Measurements from ENCODE around the gene AP3D1. TPM values are rescaled to one million over a fixed set of nuclear protein-coding genes. Genes with fewer than 3 reads are reported as not detected.

AP3D1 gene
- total RNA-seq, 4 donors from 2014 or later, result 101 to 189 (median 152) TPM

- in situ Hi-C loops (cut with MboI; ENCODE audit: low pct_ligation_motif_present in 1 of 4, low pct_unique_long_range_greater_than_20kb in 1 of 4, low sequenced_read_pairs in 3 of 4), result loop anchor here in 1 of 4 donors (25.0 kb wide), 1 partner anchor 98 kb away; the partner anchor contains the start of gene JSRP1
- H3K27ac ChIP-seq, result peak overlapping the region; percentile 92 to 99 (median 98)
- intact Hi-C loops (cut with DNase I; ENCODE audit: low total_unique reads), result loop anchor here (5.0 kb wide), 1 partner anchor 108 kb away; no protein-coding TSS in a partner anchor
- TF ChIP-seq POLR2AphosphoS5 (IDR thresholded peaks at IDR 0.05) (no peak), CTCF (IDR thresholded peaks at IDR 0.05) (no peak), POLR2A (IDR thresholded peaks at IDR 0.05) (no peak), EP300 (IDR thresholded peaks at IDR 0.05; ENCODE audit: low read depth) (no peak)
- no peaks in the 10 kb centered on the region for H3K9me3 ChIP-seq
- no peaks in the 10 kb centered on the region for H3K36me3 ChIP-seq
- H3K27me3 ChIP-seq, result no peaks in the 10 kb centered on the region
- DNase-seq, result no peak
- H3K4me1 ChIP-seq, result peaks cover 32 to 52% (median 46%) of the 10 kb centered on the region in 4 donors
- 0 to 1% methylated on average over 11 to 47 of the region's 95 CpGs for WGBS, 2 donors (ENCODE audit: low coverage in 1 of 2)
- peak overlapping the region; percentile 72 to 100 (median 91) for H3K4me3 ChIP-seq
Observed at GRCh38 chr19:2164020-2164998, 12.9 kb upstream of the AP3D1 start.

GRCh38 chr19:2160379-2160778, 9.0 kb upstream of the AP3D1 start:
- no peak overlapping the region for H3K27ac ChIP-seq
- intact Hi-C loops (cut with DNase I; ENCODE audit: low total_unique reads), result loop anchor here (5.0 kb wide), 1 partner anchor 112 kb away; no protein-coding TSS in a partner anchor

GRCh38 chr19:2157452-2157851, 6.1 kb upstream of the AP3D1 start:
- no peak overlapping the region for H3K27ac ChIP-seq
- WGBS, 2 donors (ENCODE audit: low coverage in 1 of 2), result 61 to 72% methylated on average over 2 of the region's 2 CpGs
- H3K4me3 ChIP-seq, result no peak overlapping the region
- no peaks in the 10 kb centered on the region for H3K27me3 ChIP-seq
- in situ Hi-C loops (cut with MboI; ENCODE audit: low pct_ligation_motif_present in 1 of 4, low pct_unique_long_range_greater_than_20kb in 1 of 4, low sequenced_read_pairs in 3 of 4), result loop anchor here in 1 of 4 donors (25.0 kb wide), 1 partner anchor 105 kb away; the partner anchor contains the start of gene JSRP1
- intact Hi-C loops (cut with DNase I; ENCODE audit: low total_unique reads), result loop anchor here (5.0 to 10.0 kb wide), 2 partner anchors 65 to 167 kb away; partner anchors contain the start of genes LSM7 and SPPL2B
- H3K36me3 ChIP-seq, result no peaks in the 10 kb centered on the region
- H3K4me1 ChIP-seq, result peaks cover 0 to 18% (median 9%) of the 10 kb centered on the region in 4 donors
- DNase-seq, result no peak
- TF ChIP-seq POLR2A (IDR thresholded peaks at IDR 0.05) (no peak), CTCF (IDR thresholded peaks at IDR 0.05) (no peak), POLR2AphosphoS5 (IDR thresholded peaks at IDR 0.05) (no peak), EP300 (IDR thresholded peaks at IDR 0.05; ENCODE audit: low read depth) (no peak)
- no peaks in the 10 kb centered on the region for H3K9me3 ChIP-seq

More at GRCh38 chr19:2160379-2160778, 9.0 kb upstream of the AP3D1 start:
- no peaks in the 10 kb centered on the region for H3K9me3 ChIP-seq
- TF ChIP-seq CTCF (IDR thresholded peaks at IDR 0.05) (no peak), POLR2A (IDR thresholded peaks at IDR 0.05) (no peak), EP300 (IDR thresholded peaks at IDR 0.05; ENCODE audit: low read depth) (no peak), POLR2AphosphoS5 (IDR thresholded peaks at IDR 0.05) (no peak)
- no peaks in the 10 kb centered on the region for H3K27me3 ChIP-seq
- peaks cover 0 to 16% (median 11%) of the 10 kb centered on the region in 4 donors for H3K4me1 ChIP-seq
- H3K36me3 ChIP-seq, result no peaks in the 10 kb centered on the region
- no peak for DNase-seq
- H3K4me3 ChIP-seq, result no peak overlapping the region
- in situ Hi-C loops (cut with MboI; ENCODE audit: low pct_ligation_motif_present in 1 of 4, low pct_unique_long_range_greater_than_20kb in 1 of 4, low sequenced_read_pairs in 3 of 4), result loop anchor here in 1 of 4 donors (25.0 kb wide), 1 partner anchor 102 kb away; the partner anchor contains the start of gene JSRP1
- WGBS, 2 donors (ENCODE audit: low coverage in 1 of 2), result 71 to 73% methylated on average over 10 of the region's 10 CpGs

- intact Hi-C loops (cut with DNase I; ENCODE audit: low total_unique reads), result loop anchor here (5.0 to 10.0 kb wide), 2 partner anchors 68 to 170 kb away; partner anchors contain the start of genes LSM7 and SPPL2B
- WGBS, 2 donors (ENCODE audit: low coverage in 1 of 2), result 55% methylated on average over 10 of the region's 10 CpGs; no CpG with 5 or more reads in 1 of the 2 donors
- Histone ChIP-seq H3K36me3 (no peaks in the 10 kb centered on the region), H3K4me3 (no peak overlapping the region), H3K27me3 (no peaks in the 10 kb centered on the region), H3K4me1 (peaks cover 10 to 35% (median 26%) of the 10 kb centered on the region in 4 donors), H3K27ac (peak overlapping the region; percentile 65 to 80 (median 74)), H3K9me3 (no peaks in the 10 kb centered on the region)
- TF ChIP-seq POLR2AphosphoS5 (IDR thresholded peaks at IDR 0.05) (peak in 2 of 3 donors; percentile 23 to 36), EP300 (IDR thresholded peaks at IDR 0.05; ENCODE audit: low read depth) (no peak)
- in situ Hi-C loops (cut with MboI; ENCODE audit: low pct_ligation_motif_present in 1 of 4, low pct_unique_long_range_greater_than_20kb in 1 of 4, low sequenced_read_pairs in 3 of 4), result loop anchor here in 1 of 4 donors (25.0 kb wide), 1 partner anchor 108 kb away; the partner anchor contains the start of gene JSRP1
- peak; percentile 63 for DNase-seq
Observed at GRCh38 chr19:2154587-2155075, 3.3 kb upstream of the AP3D1 start.

Measured in transverse colon (tissue), 4 donors.